ENCODE data around the gene CDC34. TPM values are rescaled to one million over a fixed set of nuclear protein-coding genes. Genes with fewer than 3 reads are reported as not detected.

The CDC34 gene, protein sequence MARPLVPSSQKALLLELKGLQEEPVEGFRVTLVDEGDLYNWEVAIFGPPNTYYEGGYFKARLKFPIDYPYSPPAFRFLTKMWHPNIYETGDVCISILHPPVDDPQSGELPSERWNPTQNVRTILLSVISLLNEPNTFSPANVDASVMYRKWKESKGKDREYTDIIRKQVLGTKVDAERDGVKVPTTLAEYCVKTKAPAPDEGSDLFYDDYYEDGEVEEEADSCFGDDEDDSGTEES
- total RNA-seq, result 106 and 111 TPM in 2 replicates
- long read RNA-seq, result 0 reads

DNA sequence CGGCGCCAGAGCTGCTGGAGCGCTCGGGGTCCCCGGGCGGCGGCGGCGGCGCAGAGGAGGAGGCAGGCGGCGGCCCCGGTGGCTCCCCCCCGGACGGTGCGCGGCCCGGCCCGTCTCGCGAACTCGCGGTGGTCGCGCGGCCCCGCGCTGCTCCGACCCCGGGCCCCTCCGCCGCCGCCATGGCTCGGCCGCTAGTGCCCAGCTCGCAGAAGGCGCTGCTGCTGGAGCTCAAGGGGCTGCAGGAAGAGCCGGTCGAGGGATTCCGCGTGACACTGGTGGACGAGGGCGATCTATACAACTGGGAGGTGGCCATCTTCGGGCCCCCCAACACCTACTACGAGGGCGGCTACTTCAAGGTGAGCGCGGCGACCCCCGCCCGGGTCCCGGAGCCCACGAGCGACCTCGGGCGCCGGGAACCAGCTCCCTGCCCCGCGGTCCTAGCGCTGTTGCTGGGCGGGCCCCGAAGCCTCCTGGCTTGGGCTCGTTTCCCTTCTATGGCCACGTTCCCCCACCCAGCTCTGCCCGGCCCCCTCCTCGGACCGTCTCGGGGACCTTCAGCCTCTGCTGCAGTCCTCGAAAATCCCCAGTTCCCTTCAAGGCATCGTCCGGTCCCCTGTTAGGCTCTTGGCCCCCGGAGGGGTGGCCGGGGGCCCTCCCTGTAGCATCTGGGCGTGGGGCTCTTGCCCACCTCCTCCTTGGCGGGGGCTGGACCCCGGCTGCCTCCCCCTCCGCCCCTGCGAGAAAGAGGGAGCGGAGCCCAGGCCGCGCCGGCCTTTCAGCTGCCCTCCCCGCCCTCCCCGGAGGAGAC lies at the start of gene CDC34:
Gene CDC34, plus strand, starts transcription at position 8 of the 808 bp plus-strand sequence. Its CDS starts 172 bp downstream, at position 180.
- H3K36me3 Mint-ChIP-seq (ENCODE audit: low read depth), result no peaks in the 10 kb centered on the region
- peak within 1 kb of the TSS; percentile 75 for H3K27ac Mint-ChIP-seq (ENCODE audit: unreplicated experiment)
- H3K9me3 Mint-ChIP-seq, result no peaks in the 10 kb centered on the region
- no peaks in the 10 kb centered on the region for H3K27me3 Mint-ChIP-seq (ENCODE audit: low read depth)
- H3K4me3 Mint-ChIP-seq, result peak within 1 kb of the TSS; percentile 91
- peaks cover 10% of the 10 kb centered on the region for H3K4me1 Mint-ChIP-seq
- no peak for DNase-seq (ENCODE audit: low read depth, low spot score)
- TF ChIP-seq, protein P1, sequence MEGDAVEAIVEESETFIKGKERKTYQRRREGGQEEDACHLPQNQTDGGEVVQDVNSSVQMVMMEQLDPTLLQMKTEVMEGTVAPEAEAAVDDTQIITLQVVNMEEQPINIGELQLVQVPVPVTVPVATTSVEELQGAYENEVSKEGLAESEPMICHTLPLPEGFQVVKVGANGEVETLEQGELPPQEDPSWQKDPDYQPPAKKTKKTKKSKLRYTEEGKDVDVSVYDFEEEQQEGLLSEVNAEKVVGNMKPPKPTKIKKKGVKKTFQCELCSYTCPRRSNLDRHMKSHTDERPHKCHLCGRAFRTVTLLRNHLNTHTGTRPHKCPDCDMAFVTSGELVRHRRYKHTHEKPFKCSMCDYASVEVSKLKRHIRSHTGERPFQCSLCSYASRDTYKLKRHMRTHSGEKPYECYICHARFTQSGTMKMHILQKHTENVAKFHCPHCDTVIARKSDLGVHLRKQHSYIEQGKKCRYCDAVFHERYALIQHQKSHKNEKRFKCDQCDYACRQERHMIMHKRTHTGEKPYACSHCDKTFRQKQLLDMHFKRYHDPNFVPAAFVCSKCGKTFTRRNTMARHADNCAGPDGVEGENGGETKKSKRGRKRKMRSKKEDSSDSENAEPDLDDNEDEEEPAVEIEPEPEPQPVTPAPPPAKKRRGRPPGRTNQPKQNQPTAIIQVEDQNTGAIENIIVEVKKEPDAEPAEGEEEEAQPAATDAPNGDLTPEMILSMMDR (conservative IDR thresholded peaks at IDR 0.05), result no peak

DNA sequence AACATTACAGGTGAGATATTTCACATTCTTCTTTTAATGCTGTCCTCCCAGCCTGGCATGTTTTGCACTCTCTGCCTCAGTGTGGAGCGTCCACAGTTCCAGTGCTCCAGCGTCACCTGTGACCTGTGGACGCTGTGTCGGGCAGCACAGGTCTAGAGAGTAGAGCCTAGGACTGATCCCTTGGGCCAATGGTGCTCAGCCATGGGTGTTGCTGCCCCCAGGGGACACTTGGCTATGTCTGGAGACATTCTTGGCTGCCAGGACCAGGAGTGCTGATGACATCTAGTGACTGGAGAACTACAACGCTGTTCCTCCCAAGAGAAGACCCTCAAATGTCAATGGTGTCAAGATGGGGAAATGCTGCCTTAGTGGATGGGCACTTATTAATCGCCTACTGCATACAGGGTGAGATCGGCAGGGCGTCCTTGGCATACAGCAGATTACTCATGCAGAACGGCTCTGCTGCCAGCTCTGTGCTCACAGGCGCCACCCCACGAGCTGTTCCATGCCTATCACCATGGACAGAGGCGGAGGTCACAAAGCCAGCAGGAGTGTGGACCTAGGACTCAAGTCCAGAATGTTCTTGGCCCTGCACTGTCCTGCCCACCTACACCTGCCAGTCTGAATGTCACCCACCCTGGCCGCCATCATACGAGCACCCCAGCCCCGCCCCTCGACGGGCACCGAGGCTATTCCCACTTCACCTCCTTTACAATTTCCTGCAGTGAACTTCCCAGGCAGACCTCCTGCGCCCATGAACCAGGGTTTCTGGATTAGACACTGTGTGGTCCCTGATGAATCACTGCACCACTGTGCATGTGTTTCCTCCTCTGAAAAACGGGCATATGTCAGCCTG lies 49.1 kb upstream of the CDC34 start:
- Mint-ChIP-seq H3K4me3 (peak overlapping the region; percentile 66), H3K36me3 (ENCODE audit: low read depth) (peaks cover 8% of the 10 kb centered on the region), H3K27ac (ENCODE audit: unreplicated experiment) (no peak overlapping the region), H3K27me3 (ENCODE audit: low read depth) (peaks cover 27% of the 10 kb centered on the region), H3K9me3 (peaks cover 11% of the 10 kb centered on the region), H3K4me1 (peaks cover 44% of the 10 kb centered on the region)
- TF ChIP-seq, protein P1 (conservative IDR thresholded peaks at IDR 0.05), result no peak
- DNase-seq (ENCODE audit: low read depth, low spot score), result no peak

DNA sequence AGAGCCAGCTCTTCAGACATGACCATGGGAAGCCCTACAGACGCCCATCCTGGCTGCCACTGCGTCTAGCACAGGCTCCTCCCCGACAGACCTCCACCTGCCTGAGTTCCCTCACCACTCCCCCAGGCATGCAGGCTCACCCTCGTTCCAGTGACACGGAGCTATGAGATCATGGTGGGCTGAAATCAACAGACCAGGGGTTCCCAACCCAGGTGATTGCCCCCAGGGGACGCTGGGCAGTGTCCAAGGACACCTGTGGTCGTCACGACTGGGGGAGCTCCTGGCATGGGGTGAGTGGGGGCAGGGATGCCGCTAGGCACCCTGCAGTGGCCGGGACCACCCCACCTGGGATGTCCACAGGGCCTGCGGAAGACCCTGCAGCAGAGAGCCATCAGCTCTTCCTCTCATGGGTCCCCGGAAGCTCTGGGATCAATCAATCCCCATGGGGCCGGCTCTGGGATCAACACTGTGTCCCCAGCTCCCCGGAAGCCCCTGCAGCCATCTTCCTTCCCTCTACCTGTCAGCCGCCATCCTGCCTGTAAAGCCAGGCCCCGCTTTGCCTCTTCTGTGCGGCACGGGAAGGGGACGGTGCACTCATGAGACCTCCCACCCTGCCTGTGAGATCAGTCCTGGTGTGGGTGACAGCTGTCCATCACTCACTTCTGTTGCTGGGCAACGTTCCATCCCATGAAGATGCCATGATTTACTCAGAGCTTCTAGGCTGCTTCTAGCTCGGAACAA lies 48.1 kb upstream of the CDC34 start:
- peaks cover 48% of the 10 kb centered on the region for H3K4me1 Mint-ChIP-seq
- TF ChIP-seq, protein P1 (conservative IDR thresholded peaks at IDR 0.05), result no peak
- H3K27ac Mint-ChIP-seq (ENCODE audit: unreplicated experiment), result no peak overlapping the region
- no peak for DNase-seq (ENCODE audit: low read depth, low spot score)
- peak overlapping the region; percentile 55 for H3K4me3 Mint-ChIP-seq
- peaks cover 27% of the 10 kb centered on the region for H3K27me3 Mint-ChIP-seq (ENCODE audit: low read depth)
- peaks cover 8% of the 10 kb centered on the region for H3K36me3 Mint-ChIP-seq (ENCODE audit: low read depth)
- peaks cover 11% of the 10 kb centered on the region for H3K9me3 Mint-ChIP-seq

- peaks cover 27% of the 10 kb centered on the region for H3K27me3 Mint-ChIP-seq (ENCODE audit: low read depth)
- H3K27ac Mint-ChIP-seq (ENCODE audit: unreplicated experiment), result peak overlapping the region; percentile 63
- no peak for DNase-seq (ENCODE audit: low read depth, low spot score)
- peak overlapping the region; percentile 77 for H3K4me3 Mint-ChIP-seq
- peaks cover 8% of the 10 kb centered on the region for H3K36me3 Mint-ChIP-seq (ENCODE audit: low read depth)
- H3K4me1 Mint-ChIP-seq, result peaks cover 49% of the 10 kb centered on the region
- TF ChIP-seq, protein P1 (conservative IDR thresholded peaks at IDR 0.05), result no peak
- peaks cover 11% of the 10 kb centered on the region for H3K9me3 Mint-ChIP-seq
These were observed 47.1 kb upstream of the CDC34 start for GRCh38 chr19:484494-484893.

DNA sequence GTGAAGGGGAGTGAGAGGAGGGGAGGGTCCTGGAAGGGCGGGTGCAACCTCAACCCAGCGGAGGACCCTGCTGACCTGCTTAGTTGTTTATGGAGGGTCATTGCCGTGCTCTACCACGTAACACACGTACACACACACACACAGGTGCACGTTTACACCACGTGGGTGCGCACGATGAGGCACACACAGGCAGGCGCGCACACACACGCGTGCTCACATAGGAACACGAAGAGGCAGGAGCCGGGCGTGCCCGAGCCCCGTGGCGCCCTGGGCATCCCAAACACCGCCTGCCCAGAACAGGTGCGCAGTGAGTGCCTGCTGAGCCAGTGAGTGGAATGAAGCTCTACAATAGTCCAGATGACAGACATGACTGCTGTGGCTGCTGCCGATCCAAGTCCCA lies 46.5 kb upstream of the CDC34 start:
- H3K4me1 Mint-ChIP-seq, result peaks cover 48% of the 10 kb centered on the region
- DNase-seq (ENCODE audit: low read depth, low spot score), result no peak
- H3K4me3 Mint-ChIP-seq, result peak overlapping the region; percentile 86
- TF ChIP-seq, protein P1 (conservative IDR thresholded peaks at IDR 0.05), result no peak
- H3K9me3 Mint-ChIP-seq, result peaks cover 7% of the 10 kb centered on the region
- peak overlapping the region; percentile 99 for H3K27ac Mint-ChIP-seq (ENCODE audit: unreplicated experiment)
- H3K27me3 Mint-ChIP-seq (ENCODE audit: low read depth), result peaks cover 24% of the 10 kb centered on the region
- H3K36me3 Mint-ChIP-seq (ENCODE audit: low read depth), result peaks cover 6% of the 10 kb centered on the region

All from neural crest cell (in vitro differentiated cells).